IMR-90 (cell line): Measurements from ENCODE around the gene MARK4. TPM values are rescaled to one million over a fixed set of nuclear protein-coding genes. Genes with fewer than 3 reads are reported as not detected.

Experiments
- ATAC-seq: fragments of 200-7000 bp; cut with Tn5 transposase; 2 replicates; pipeline ENCODE4 v1.9.1; 2020; ENCODE audit warnings: low read depth, mild to moderate bottlenecking, moderate library complexity
- BruUV-seq: library from RNA; stranded (reverse); fragments of 400-500 nt; replicated peaks from 2 replicates; lab custom pipeline; 2021; lab: Mats Ljungman, UMichigan
- CTCF ChIA-PET: fragments of 300-600 bp; formaldehyde crosslinking; extraction: SDS; loops from one replicate; lab custom pipeline; 2021; ENCODE audit warnings: antibody characterized with exemption; lab: Yijun Ruan, JAX
- POLR2A ChIA-PET: fragments of 300-600 bp; sonication (Branson Sonifier 250); formaldehyde crosslinking; loops from one replicate; lab custom pipeline; 2022; ENCODE audit warnings: antibody characterized with exemption; ENCODE audit not compliant: unreplicated experiment; lab: Charles Lee
- DNase-seq: peaks from one replicate; pipeline ENCODE4 v3.0.0; 2013
- H2AFZ ChIP-seq: replicated peaks from 2 replicates; pipeline ENCODE3; 2013; ENCODE audit warnings: low read length, mild to moderate bottlenecking; ENCODE audit not compliant: poor library complexity
- H2AK5ac ChIP-seq: 2 replicates; pipeline ENCODE4 v1.6.1; 2013; ENCODE audit warnings: low read depth, low read length, inconsistent platforms
- H2AK9ac ChIP-seq: replicated peaks from 2 replicates; pipeline ENCODE3; 2013; ENCODE audit warnings: mild to moderate bottlenecking, low read depth, low read length, moderate library complexity; ENCODE audit not compliant: poor library complexity
- H2BK120ac ChIP-seq: 2 replicates; pipeline ENCODE4 v1.6.1; 2013; ENCODE audit warnings: low read depth, low read length, inconsistent platforms
- H2BK15ac ChIP-seq: 3 replicates; pipeline ENCODE4 v1.6.1; 2013; ENCODE audit warnings: low read depth, low read length, inconsistent platforms
- H2BK20ac ChIP-seq: 2 replicates; pipeline ENCODE4 v1.6.1; 2013; ENCODE audit warnings: low read depth, mild to moderate bottlenecking, inconsistent platforms, low read length, moderate library complexity
- H2BK5ac ChIP-seq: 2 replicates; pipeline ENCODE4 v1.6.1; 2013; ENCODE audit warnings: mild to moderate bottlenecking, low read depth, low read length, inconsistent platforms; ENCODE audit not compliant: poor library complexity, severe bottlenecking
- H3K14ac ChIP-seq: replicated peaks from 2 replicates; pipeline ENCODE4 v1.6.1; 2013; ENCODE audit warnings: low read depth, low read length, inconsistent platforms
- H3K18ac ChIP-seq: 2 replicates; pipeline ENCODE4 v1.6.1; 2013; ENCODE audit warnings: low read depth, low read length, control low read depth
- H3K23ac ChIP-seq: 2 replicates; pipeline ENCODE4 v1.6.1; 2013; ENCODE audit warnings: low read depth, low read length, inconsistent platforms
- H3K27ac ChIP-seq: 2 replicates; pipeline ENCODE4 v1.5.1; 2013; ENCODE audit warnings: mild to moderate bottlenecking, control low read depth, low read length; ENCODE audit not compliant: insufficient read depth
- H3K27me3 ChIP-seq: 2 replicates; pipeline ENCODE4 v1.6.1; 2013; ENCODE audit warnings: low read length; ENCODE audit not compliant: control insufficient read depth, insufficient read depth
- H3K36me3 ChIP-seq: 2 replicates; pipeline ENCODE4 v1.6.1; 2013; ENCODE audit warnings: low read length, mixed read lengths; ENCODE audit not compliant: control insufficient read depth, insufficient read depth
- H3K4ac ChIP-seq: 2 replicates; pipeline ENCODE4 v1.6.1; 2013; ENCODE audit warnings: low read depth, low read length, inconsistent platforms
- H3K4me1 ChIP-seq: 2 replicates; pipeline ENCODE4 v1.6.1; 2013; ENCODE audit warnings: low read length, mixed read lengths; ENCODE audit not compliant: control insufficient read depth, insufficient read depth
- H3K4me2 ChIP-seq: 2 replicates; pipeline ENCODE4 v1.6.1; 2013; ENCODE audit warnings: low read depth, mild to moderate bottlenecking, control low read depth, low read length, moderate library complexity
- H3K4me3 ChIP-seq: 2 replicates; pipeline ENCODE4 v1.5.1; 2013; ENCODE audit warnings: low read depth, mild to moderate bottlenecking, control low read depth, low read length, moderate library complexity; ENCODE audit not compliant: insufficient read depth
- H3K56ac ChIP-seq: 2 replicates; pipeline ENCODE4 v1.6.1; 2013; ENCODE audit warnings: low read length, inconsistent platforms; ENCODE audit not compliant: insufficient read depth; ENCODE audit errors: extremely low read depth
- H3K79me1 ChIP-seq, 2 experiments: 2 replicates each; pipeline ENCODE4 v1.6.1; 2013; ENCODE audit warnings: low read length in 2 of 2, inconsistent platforms in 1 of 2, low read depth in 1 of 2
- H3K9ac ChIP-seq: 2 replicates; pipeline ENCODE4 v1.6.1; 2013; ENCODE audit warnings: low read depth, low read length, control low read depth
- H3K9me1 ChIP-seq: 2 replicates; pipeline ENCODE4 v1.6.1; 2013; ENCODE audit warnings: low read length, inconsistent platforms; ENCODE audit not compliant: insufficient read depth
- H3K9me3 ChIP-seq: 2 replicates; pipeline ENCODE4 v1.6.1; 2013; ENCODE audit warnings: low read length; ENCODE audit not compliant: control insufficient read depth, insufficient read depth
- H4K20me1 ChIP-seq: 2 replicates; pipeline ENCODE4 v1.6.1; 2013; ENCODE audit warnings: low read length, inconsistent platforms; ENCODE audit not compliant: insufficient read depth
- H4K5ac ChIP-seq: 2 replicates; pipeline ENCODE4 v1.6.1; 2013; ENCODE audit warnings: mild to moderate bottlenecking, low read depth, low read length, control low read depth
- H4K8ac ChIP-seq, 2 experiments: 2 replicates each; pipeline ENCODE4 v1.6.1; 2013; ENCODE audit warnings: low read depth in 2 of 2, low read length in 2 of 2, control low read depth in 1 of 2, inconsistent platforms in 1 of 2
- H4K91ac ChIP-seq: 2 replicates; pipeline ENCODE4 v1.6.1; 2013; ENCODE audit warnings: low read depth, low read length, inconsistent platforms; ENCODE audit not compliant: insufficient read depth
- BHLHE40 ChIP-seq: fragments of 150-350 bp; IDR thresholded peaks from 2 replicates; pipeline ENCODE4 v1.6.1; 2016; ENCODE audit warnings: mild to moderate bottlenecking, low read depth, low read length
- CEBPB ChIP-seq: IDR thresholded peaks from 2 replicates; pipeline ENCODE4 v1.6.1; 2012; ENCODE audit warnings: low read depth, low read length, improper control_type of control experiment
- CHD1 ChIP-seq: IDR thresholded peaks from 2 replicates; pipeline ENCODE4 v1.6.1; 2012; ENCODE audit warnings: low read depth, low read length, improper control_type of control experiment
- CTCF ChIP-seq: conservative IDR thresholded peaks from 2 replicates; pipeline ENCODE4 v1.5.1; 2012; ENCODE audit warnings: mild to moderate bottlenecking, low read depth, low read length, improper control_type of control experiment
- ELK1 ChIP-seq: fragments of 150-350 bp; IDR thresholded peaks from 2 replicates; pipeline ENCODE4 v1.6.1; 2016; ENCODE audit warnings: low read depth, mild to moderate bottlenecking, low read length, moderate library complexity, borderline replicate concordance
- FOS ChIP-seq: fragments of 150-350 bp; IDR thresholded peaks from 2 replicates; pipeline ENCODE4 v1.6.1; 2016; ENCODE audit warnings: low read depth, low read length
- MAFK ChIP-seq: IDR thresholded peaks from 2 replicates; pipeline ENCODE4 v1.6.1; 2012; ENCODE audit warnings: low read depth, low read length, improper control_type of control experiment
- RCOR1 ChIP-seq: IDR thresholded peaks from 2 replicates; pipeline ENCODE4 v1.6.1; 2012; ENCODE audit warnings: mild to moderate bottlenecking, low read length, improper control_type of control experiment; ENCODE audit not compliant: insufficient replicate concordance
- USF2 ChIP-seq: fragments of 150-350 bp; IDR thresholded peaks from 2 replicates; pipeline ENCODE4 v1.6.1; 2017; ENCODE audit warnings: mild to moderate bottlenecking, antibody characterized with exemption, low read length, low read depth
- WGBS, 2 experiments: methylation state at CpG; one replicate each; pipeline versions ENCODE4 v1.1.5 to v1.1.7; 2013; ENCODE audit warnings: missing lambda C conversion rate in 2 of 2; ENCODE audit not compliant: insufficient read length in 1 of 2; ENCODE audit errors: extremely low coverage in 2 of 2; 5-methylcytosine and 5-hydroxymethylcytosine counted together
- dilution Hi-C: fragments of 300-500 bp; cut with HindIII; formaldehyde crosslinking; loops from one replicate; pipeline ENCODE4 v1.14.3; 2018; ENCODE audit warnings: low sequenced_read_pairs; ENCODE audit not compliant: unreplicated experiment
- in situ Hi-C: fragments of 300-500 bp; cut with MboI; formaldehyde crosslinking; loops from 3 replicates; pipeline ENCODE4 v1.14.3; 2019; ENCODE audit warnings: low sequenced_read_pairs, inconsistent platforms, mixed read lengths
- intact Hi-C: fragments of 100-400 bp; cut with micrococcal nuclease; formaldehyde crosslinking; loops from 2 replicates; pipeline ENCODE4 v1.10.0; 2022
- polyA plus RNA-seq, 3 experiments: library from polyadenylated mRNA; depleted of rRNA; stranded (reverse); fragments of >200 nt; gene quantifications; 2 replicates each; pipeline ENCODE4 v1.2.3, GENCODE V29; 2012; ENCODE audit warnings: low replicate concordance in 1 of 3
- total RNA-seq: library from RNA; depleted of rRNA; stranded (reverse); fragments of >200 nt; gene quantifications from 2 replicates; pipeline ENCODE4 v1.2.3, GENCODE V29; 2012

The MARK4 gene
- total and polyA plus RNA-seq, 2 of the 4 experiments (the other 2 are of a cell fraction): 11.3 to 20.7 TPM

GRCh38 chr19:45290381-45290931, 39.4 kb downstream of the MARK4 start:
- no peak for ATAC-seq

More at GRCh38 chr19:45290381-45290931, 39.4 kb downstream of the MARK4 start:
- no peak for TF ChIP-seq CTCF
- no peak for TF ChIP-seq BHLHE40
- TF ChIP-seq CHD1: no peak
- TF ChIP-seq RCOR1: no peak
- no peak for TF ChIP-seq USF2
- TF ChIP-seq FOS: no peak
- TF ChIP-seq ELK1: no peak
- no peak for TF ChIP-seq CEBPB
- TF ChIP-seq MAFK: no peak
- no peak overlapping the region for H3K27ac ChIP-seq
- no peak for DNase-seq
- no peak overlapping the region for H2AK9ac ChIP-seq
- intact Hi-C loops (no loop called here), in situ Hi-C loops (no loop called here), dilution Hi-C loops (no loop called here)
- ChIA-PET CTCF (no interaction called here), POLR2A (no interaction called here)
- peaks cover 43% of the 10 kb centered on the region for H3K36me3 ChIP-seq
- no peaks in the 10 kb centered on the region for H4K20me1 ChIP-seq
- 0 out of 4 replicates have a peak, but pooled peaks cover 0 to 1% of the 10 kb centered on the region in 2 experiments for H3K79me1 ChIP-seq
- no peaks in the 10 kb centered on the region for H3K27me3 ChIP-seq
- no peak overlapping the region for H3K56ac ChIP-seq
- no peak overlapping the region for H2BK20ac ChIP-seq
- no peak overlapping the region for H3K4me2 ChIP-seq
- H3K4me1 ChIP-seq: no peaks in the 10 kb centered on the region
- H2AFZ ChIP-seq: no peak overlapping the region
- H3K9me1 ChIP-seq: peaks cover 2% of the 10 kb centered on the region; the same call in 1 of the 2 replicates
- no TSS peak for BruUV-seq
- H2AK5ac ChIP-seq: no peak overlapping the region
- no peak overlapping the region for H2BK15ac ChIP-seq
- H4K5ac ChIP-seq: no peak overlapping the region
- no peak overlapping the region for H2BK120ac ChIP-seq
- no peak overlapping the region for H3K14ac ChIP-seq
- H3K18ac ChIP-seq: no peak overlapping the region
- no peak overlapping the region for H3K4ac ChIP-seq
- H4K91ac ChIP-seq: no peak overlapping the region
- no peak overlapping the region for H3K9ac ChIP-seq
- H2BK5ac ChIP-seq: no peak overlapping the region
- 91% methylated on average over 4 of the region's 6 CpGs; no CpG with 5 or more reads in 1 of the 2 experiments for WGBS, 2 experiments
- no peak overlapping the region for H4K8ac ChIP-seq
- no peaks in the 10 kb centered on the region; the same call in 1 of the 2 replicates for H3K9me3 ChIP-seq
- no peak overlapping the region for H3K23ac ChIP-seq
- H3K4me3 ChIP-seq: no peak overlapping the region
